ENCODE data around the gene WHAMM. TPM values are rescaled to one million over a fixed set of nuclear protein-coding genes. Genes with fewer than 3 reads are reported as not detected.

WHAMM gene
- total and polyA plus RNA-seq, 2 of the 4 experiments (the other 2 are of a cell fraction) = 1.4 to 4.1 TPM

GRCh38 chr15:82832601-82833361 is 23.4 kb downstream of the WHAMM start:
- DNase-seq = peak; percentile 93
- H4K20me1 ChIP-seq (ENCODE audit: insufficient read depth, low read length) = peaks cover 9% of the 10 kb centered on the region
- dilution Hi-C loops (cut with HindIII; ENCODE audit: low sequenced_read_pairs, unreplicated experiment) (no loop called here), in situ Hi-C loops (cut with MboI; ENCODE audit: low sequenced_read_pairs) (no loop called here), intact Hi-C loops (cut with micrococcal nuclease) (loop anchor here (5.0 to 10.0 kb wide), 3 partner anchors 155 to 372 kb away; partner anchors contain the start of genes HDGFL3 and RAMAC)
- ChIA-PET POLR2A (ENCODE audit: unreplicated experiment) (no interaction called here), CTCF (interaction anchor here (0.9 kb wide), 1 partner anchor 27 kb away, joined by 4 read pairs; no protein-coding TSS in a partner anchor)
- H3K9me3 ChIP-seq (ENCODE audit: control insufficient read depth, insufficient read depth, low read length) = no peaks in the 10 kb centered on the region
- H3K4me1 ChIP-seq (ENCODE audit: control insufficient read depth, insufficient read depth, low read length) = peaks cover 10% of the 10 kb centered on the region
- peak overlapping the region; percentile 57 for H3K23ac ChIP-seq (ENCODE audit: low read depth, low read length)
- H3K79me1 ChIP-seq (ENCODE audit: low read depth in 1 of 2, low read length in 2 of 2) = peaks cover 7 to 42% of the 10 kb centered on the region in 2 experiments; a peak in 2 of 4 replicates
- H2AFZ ChIP-seq (replicated peaks; ENCODE audit: low read length, poor library complexity) = peak overlapping the region; percentile 66
- no TSS peak for BruUV-seq (replicated peaks)
- H3K9me1 ChIP-seq (ENCODE audit: insufficient read depth, low read length) = peaks cover 5% of the 10 kb centered on the region
- no peaks in the 10 kb centered on the region for H3K27me3 ChIP-seq (ENCODE audit: control insufficient read depth, insufficient read depth, low read length)
- H3K9ac ChIP-seq (ENCODE audit: low read depth, low read length) = no peak overlapping the region
- H3K4ac ChIP-seq (ENCODE audit: low read depth, low read length) = peak overlapping the region; percentile 73
- H4K5ac ChIP-seq (ENCODE audit: low read depth, low read length) = no peak overlapping the region; the same call in 1 of the 2 replicates
- H3K4me2 ChIP-seq (ENCODE audit: low read depth, low read length) = peak overlapping the region; percentile 84
- peak overlapping the region; percentile 77 for H2AK5ac ChIP-seq (ENCODE audit: low read depth, low read length)
- WGBS, 2 experiments (ENCODE audit: extremely low coverage in 2 of 2, insufficient read length in 1 of 2) = no CpG with 5 or more reads among the region's 13 CpGs
- H3K56ac ChIP-seq (ENCODE audit: extremely low read depth, insufficient read depth, low read length) = peak overlapping the region; percentile 48; the same call in 1 of the 2 replicates
- H2AK9ac ChIP-seq (replicated peaks; ENCODE audit: low read depth, low read length, poor library complexity) = peak overlapping the region; percentile 38
- peak overlapping the region; percentile 7 to 65; a peak in 3 of 4 replicates for H4K8ac ChIP-seq (ENCODE audit: low read depth in 2 of 2, low read length in 2 of 2)
- peak overlapping the region; percentile 85 for H3K14ac ChIP-seq (replicated peaks; ENCODE audit: low read depth, low read length)
- peak overlapping the region; percentile 63 for H2BK20ac ChIP-seq (ENCODE audit: low read depth, low read length)
- H3K4me3 ChIP-seq (ENCODE audit: insufficient read depth, low read depth, low read length) = no peak overlapping the region
- peak overlapping the region; percentile 85 for H3K27ac ChIP-seq (ENCODE audit: insufficient read depth, low read length)
- peaks cover 54% of the 10 kb centered on the region for H3K36me3 ChIP-seq (ENCODE audit: control insufficient read depth, insufficient read depth, low read length)
- H4K91ac ChIP-seq (ENCODE audit: insufficient read depth, low read depth, low read length) = peak overlapping the region; percentile 68
- TF ChIP-seq CEBPB (IDR thresholded peaks at IDR 0.05; ENCODE audit: low read depth, low read length) (peak; percentile 64), MAZ (IDR thresholded peaks at IDR 0.05; ENCODE audit: borderline replicate concordance, low read depth, low read length) (no peak), MXI1 (IDR thresholded peaks at IDR 0.05; ENCODE audit: borderline replicate concordance, low read depth, low read length) (no peak; the same call in 1 of the 2 replicates), FOS (IDR thresholded peaks at IDR 0.05; ENCODE audit: low read depth, low read length) (peak; percentile 99), RCOR1 (IDR thresholded peaks at IDR 0.05; ENCODE audit: insufficient replicate concordance, low read length) (no peak), BHLHE40 (IDR thresholded peaks at IDR 0.05; ENCODE audit: low read depth, low read length) (peak; percentile 73; the same call in 1 of the 2 replicates)
- peak; percentile 93 for ATAC-seq (ENCODE audit: low read depth)
- peak overlapping the region; percentile 88 for H2BK5ac ChIP-seq (ENCODE audit: low read depth, low read length, poor library complexity, severe bottlenecking)
- peak overlapping the region; percentile 61 for H3K18ac ChIP-seq (ENCODE audit: low read depth, low read length)
- peak overlapping the region; percentile 77 for H2BK120ac ChIP-seq (ENCODE audit: low read depth, low read length)
- H2BK15ac ChIP-seq (ENCODE audit: low read depth, low read length) = peak overlapping the region; percentile 41; the same call in 1 of the 3 replicates
